ENCODE data around the gene GNAL. TPM values are rescaled to one million over a fixed set of nuclear protein-coding genes. Genes with fewer than 3 reads are reported as not detected.

Gene GNAL
- total and polyA plus RNA-seq, 2 of the 4 experiments (the other 2 are of a cell fraction), result 0.15 to 0.36 TPM

GRCh38 chr18:11676867-11677266, 12.2 kb upstream of the GNAL start:
- H4K8ac ChIP-seq (ENCODE audit: low read depth in 2 of 2, low read length in 2 of 2), result no peak overlapping the region
- in situ Hi-C loops (cut with MboI; ENCODE audit: low sequenced_read_pairs), result no loop called here
- H3K4me2 ChIP-seq (ENCODE audit: low read depth, low read length), result no peak overlapping the region
- H2AK5ac ChIP-seq (ENCODE audit: low read depth, low read length), result no peak overlapping the region
- TF ChIP-seq RAD21 (IDR thresholded peaks at IDR 0.05; ENCODE audit: low read length) (no peak), USF2 (IDR thresholded peaks at IDR 0.05; ENCODE audit: low read depth, low read length) (peak; percentile 36; the same call in 1 of the 2 replicates)
- dilution Hi-C loops (cut with HindIII; ENCODE audit: low sequenced_read_pairs, unreplicated experiment), result no loop called here
- H3K9me3 ChIP-seq (ENCODE audit: control insufficient read depth, insufficient read depth, low read length), result no peaks in the 10 kb centered on the region
- no peak overlapping the region for H3K4ac ChIP-seq (ENCODE audit: low read depth, low read length)
- no peak overlapping the region for H3K27ac ChIP-seq (ENCODE audit: insufficient read depth, low read length)
- no peak overlapping the region for H2BK120ac ChIP-seq (ENCODE audit: low read depth, low read length)
- no peak overlapping the region for H3K4me3 ChIP-seq (ENCODE audit: insufficient read depth, low read depth, low read length)
- CTCF ChIA-PET, result interaction anchor here (0.8 kb wide), 1 partner anchor 8 kb away, joined by 4 read pairs; no protein-coding TSS in a partner anchor
- no peak overlapping the region for H3K18ac ChIP-seq (ENCODE audit: low read depth, low read length)
- H3K23ac ChIP-seq (ENCODE audit: low read depth, low read length), result peak overlapping the region; percentile 61; the same call in 1 of the 2 replicates
- H3K79me1 ChIP-seq (ENCODE audit: low read depth in 1 of 2, low read length in 2 of 2), result no peaks in the 10 kb centered on the region
- H2BK15ac ChIP-seq (ENCODE audit: low read depth, low read length), result no peak overlapping the region
- no CpG with 5 or more reads among the region's 6 CpGs for WGBS, 2 experiments (ENCODE audit: extremely low coverage in 2 of 2, insufficient read length in 1 of 2)
- H3K56ac ChIP-seq (ENCODE audit: extremely low read depth, insufficient read depth, low read length), result no peak overlapping the region
- no peaks in the 10 kb centered on the region for H4K20me1 ChIP-seq (ENCODE audit: insufficient read depth, low read length)
- H4K91ac ChIP-seq (ENCODE audit: insufficient read depth, low read depth, low read length), result no peak overlapping the region
- H3K27me3 ChIP-seq (ENCODE audit: control insufficient read depth, insufficient read depth, low read length), result peaks cover 10% of the 10 kb centered on the region
- H4K5ac ChIP-seq (ENCODE audit: low read depth, low read length), result no peak overlapping the region
- H3K36me3 ChIP-seq (ENCODE audit: control insufficient read depth, insufficient read depth, low read length), result no peaks in the 10 kb centered on the region
- H3K9ac ChIP-seq (ENCODE audit: low read depth, low read length), result no peak overlapping the region
- H3K4me1 ChIP-seq (ENCODE audit: control insufficient read depth, insufficient read depth, low read length), result no peaks in the 10 kb centered on the region
- DNase-seq (peak; percentile 5), ATAC-seq (ENCODE audit: low read depth) (no peak)
- intact Hi-C loops (cut with micrococcal nuclease), result no loop called here
- POLR2A ChIA-PET (ENCODE audit: unreplicated experiment), result no interaction called here
- no TSS peak for BruUV-seq (replicated peaks)
- no peak overlapping the region for H2BK20ac ChIP-seq (ENCODE audit: low read depth, low read length)
- H3K14ac ChIP-seq (replicated peaks; ENCODE audit: low read depth, low read length), result no peak overlapping the region
- no peak overlapping the region for H2AFZ ChIP-seq (replicated peaks; ENCODE audit: low read length, poor library complexity)
- H3K9me1 ChIP-seq (ENCODE audit: insufficient read depth, low read length), result no peaks in the 10 kb centered on the region
- H2BK5ac ChIP-seq (ENCODE audit: low read depth, low read length, poor library complexity, severe bottlenecking), result no peak overlapping the region
- no peak overlapping the region for H2AK9ac ChIP-seq (replicated peaks; ENCODE audit: low read depth, low read length, poor library complexity)
